ENCODE data around the gene C11orf21.

The C11orf21 gene

GRCh38 chr11:2308713-2309112, 7.0 kb upstream of the C11orf21 start:
- no peak for DNase-seq (ENCODE audit: low read depth)

- no peak for DNase-seq (ENCODE audit: low read depth)
These were observed 6.0 kb upstream of the C11orf21 start for GRCh38 chr11:2307501-2308331.

- no peak for DNase-seq (ENCODE audit: low read depth)
These were observed 5.3 kb upstream of the C11orf21 start for GRCh38 chr11:2306877-2307500.

GRCh38 chr11:2306452-2306823, 4.7 kb upstream of the C11orf21 start:
- no peak for DNase-seq (ENCODE audit: low read depth)

- DNase-seq (ENCODE audit: low read depth), result peak; percentile 29
These were observed 4.2 kb upstream of the C11orf21 start for GRCh38 chr11:2305788-2306451.

- peak; percentile 76 for DNase-seq (ENCODE audit: low read depth)
These were observed 3.5 kb upstream of the C11orf21 start for GRCh38 chr11:2305140-2305778.

- DNase-seq (ENCODE audit: low read depth), result no peak
These were observed 2.9 kb upstream of the C11orf21 start for GRCh38 chr11:2304506-2305139.

- no peak for DNase-seq (ENCODE audit: low read depth)
These were observed 2.1 kb upstream of the C11orf21 start for GRCh38 chr11:2303627-2304505.

GRCh38 chr11:2302896-2303626, 1.3 kb upstream of the C11orf21 start:
- no peak for DNase-seq (ENCODE audit: low read depth)

GRCh38 chr11:2302306-2302895, 683 bp upstream of the C11orf21 start:
- DNase-seq (ENCODE audit: low read depth), result no peak

- DNase-seq (ENCODE audit: low read depth), result no peak
These were observed 635 bp downstream of the C11orf21 start for GRCh38 chr11:2300936-2301630.

- no peak for DNase-seq (ENCODE audit: low read depth)
These were observed 1.3 kb downstream of the C11orf21 start for GRCh38 chr11:2300290-2300935.

GRCh38 chr11:2299773-2300172, 1.9 kb downstream of the C11orf21 start:
- no peak for DNase-seq (ENCODE audit: low read depth)

- peak; percentile 36 for DNase-seq (ENCODE audit: low read depth)
These were observed 2.6 kb downstream of the C11orf21 start for GRCh38 chr11:2298795-2299761.

GRCh38 chr11:2298131-2298794, 3.5 kb downstream of the C11orf21 start:
- no peak for DNase-seq (ENCODE audit: low read depth)

- no peak for DNase-seq (ENCODE audit: low read depth)
These were observed 4.1 kb downstream of the C11orf21 start for GRCh38 chr11:2297623-2298030.
